ENCODE measurements around the gene ITPRID1.

DNA sequence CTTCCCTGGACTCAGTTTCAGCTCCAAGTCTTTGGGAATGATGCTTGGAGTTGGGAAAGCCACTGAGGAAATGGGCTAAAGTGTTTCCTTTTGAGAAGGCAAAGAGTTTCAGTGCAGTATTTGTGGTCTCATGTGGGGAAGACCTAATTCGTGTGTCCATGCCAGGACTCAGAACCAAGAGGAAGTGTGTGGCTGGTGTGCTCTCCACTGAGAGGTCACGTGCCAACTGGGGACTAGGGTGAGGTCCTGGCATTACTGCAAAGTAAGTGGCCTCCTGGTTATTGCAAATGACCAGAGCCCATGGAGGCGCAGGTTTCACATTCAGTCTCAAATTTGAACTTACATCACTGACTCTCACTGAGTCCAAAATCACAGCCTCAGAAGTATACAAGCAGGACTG, 48.6 kb upstream of the ITPRID1 start:
- TF ChIP-seq ZNF274 (IDR thresholded peaks at IDR 0.05; ENCODE audit: low read depth, low read length) (no peak), SUZ12 (IDR thresholded peaks at IDR 0.05; ENCODE audit: extremely low read depth, insufficient read depth, insufficient read length) (no peak)

Data from NT2/D1 (cell line).